NCI-H146 treated with DMSO at 0.1 percent for 48 hours (cell line): ENCODE measurements around the gene CYB5A.

ENCODE experiments used
- DNase-seq: peaks from one replicate; lab custom pipeline; 2025; ENCODE audit not compliant: unreplicated experiment; lab: John Stamatoyannopoulos, UW

CYB5A gene

GRCh38 chr18:74278058-74278457, 13.7 kb downstream of the CYB5A start:
- DNase-seq, result no peak

GRCh38 chr18:74277296-74277695, 14.5 kb downstream of the CYB5A start:
- DNase-seq, result no peak

- DNase-seq, result no peak
These were observed 15.2 kb downstream of the CYB5A start for GRCh38 chr18:74276609-74277008.

GRCh38 chr18:74275736-74276135, 16.0 kb downstream of the CYB5A start:
- no peak for DNase-seq

- DNase-seq, result no peak
These were observed 17.1 kb downstream of the CYB5A start for GRCh38 chr18:74274700-74275099.

GRCh38 chr18:74273394-74273793, 18.4 kb downstream of the CYB5A start:
- peak; percentile 84 for DNase-seq

GRCh38 chr18:74271635-74272034, 20.1 kb downstream of the CYB5A start:
- DNase-seq, result no peak

- DNase-seq, result no peak
These were observed 22.7 kb downstream of the CYB5A start for GRCh38 chr18:74268933-74269620.

- DNase-seq, result no peak
These were observed 23.6 kb downstream of the CYB5A start for GRCh38 chr18:74268175-74268574.

- DNase-seq, result no peak
These were observed 25.6 kb downstream of the CYB5A start for GRCh38 chr18:74266161-74266560.

- DNase-seq, result no peak
These were observed 26.1 kb downstream of the CYB5A start for GRCh38 chr18:74265546-74266098.

- no peak for DNase-seq
These were observed 27.3 kb downstream of the CYB5A start for GRCh38 chr18:74264303-74265020.

- no peak for DNase-seq
These were observed 30.6 kb downstream of the CYB5A start for GRCh38 chr18:74261053-74261713.

GRCh38 chr18:74259347-74259746, 32.4 kb downstream of the CYB5A start:
- DNase-seq, result no peak

GRCh38 chr18:74257083-74257482, 34.7 kb downstream of the CYB5A start:
- no peak for DNase-seq

GRCh38 chr18:74256190-74256589, 35.6 kb downstream of the CYB5A start:
- DNase-seq, result no peak

GRCh38 chr18:74255131-74255616, 36.6 kb downstream of the CYB5A start:
- DNase-seq, result no peak

GRCh38 chr18:74252039-74252395, 39.7 kb downstream of the CYB5A start:
- no peak for DNase-seq

GRCh38 chr18:74251297-74252038, 40.3 kb downstream of the CYB5A start:
- no peak for DNase-seq

- no peak for DNase-seq
These were observed 41.6 kb downstream of the CYB5A start for GRCh38 chr18:74250131-74250530.
